ENCODE measurements around the gene DIP2A. TPM values are rescaled to one million over a fixed set of nuclear protein-coding genes. Genes with fewer than 3 reads are reported as not detected.
"Not testable (repeated sequence)": the region's sequence is repeated elsewhere in the genome, so short reads cannot be mapped to it uniquely, and the experiment has no call there.

Gene DIP2A
- total RNA-seq, 1 donor = 26.5 TPM

- no peak overlapping the region for H3K4me3 ChIP-seq (ENCODE audit: low read depth, low read length)
- no peak for TF ChIP-seq CTCF (IDR thresholded peaks at IDR 0.05; ENCODE audit: insufficient read depth, low read length)
- no peak for DNase-seq (ENCODE audit: low read depth)
Measured at GRCh38 chr21:46570631-46571030, 111.9 kb downstream of the DIP2A start.

GRCh38 chr21:46572850-46573249, 114.2 kb downstream of the DIP2A start:
- TF ChIP-seq CTCF (IDR thresholded peaks at IDR 0.05; ENCODE audit: insufficient read depth, low read length) = no peak
- DNase-seq (ENCODE audit: low read depth) = no peak
- no peak overlapping the region for H3K4me3 ChIP-seq (ENCODE audit: low read depth, low read length)

GRCh38 chr21:46577786-46578185, 119.1 kb downstream of the DIP2A start:
- H3K4me3 ChIP-seq (ENCODE audit: low read depth, low read length); DNase-seq (ENCODE audit: low read depth): not testable (repeated sequence)

- H3K4me3 ChIP-seq (ENCODE audit: low read depth, low read length); DNase-seq (ENCODE audit: low read depth): not testable (repeated sequence)
Measured at GRCh38 chr21:46579394-46579793, 120.7 kb downstream of the DIP2A start.

- no peak for DNase-seq (ENCODE audit: low read depth)
- no peak overlapping the region for H3K4me3 ChIP-seq (ENCODE audit: low read depth, low read length)
- no peak for TF ChIP-seq CTCF (IDR thresholded peaks at IDR 0.05; ENCODE audit: insufficient read depth, low read length)
Measured at GRCh38 chr21:46581780-46582307, 123.2 kb downstream of the DIP2A start.

- H3K4me3 ChIP-seq (ENCODE audit: low read depth, low read length) = no peak overlapping the region
- no peak for DNase-seq (ENCODE audit: low read depth)
- no peak for TF ChIP-seq CTCF (IDR thresholded peaks at IDR 0.05; ENCODE audit: insufficient read depth, low read length)
Measured at GRCh38 chr21:46585191-46585953, 126.7 kb downstream of the DIP2A start.

- no peak for DNase-seq (ENCODE audit: low read depth)
Measured at GRCh38 chr21:46594276-46594675, 135.6 kb downstream of the DIP2A start.

More at GRCh38 chr21:46594276-46594675, 135.6 kb downstream of the DIP2A start:
- no peak overlapping the region for H3K4me3 ChIP-seq (ENCODE audit: low read depth, low read length)
- TF ChIP-seq CTCF (IDR thresholded peaks at IDR 0.05; ENCODE audit: insufficient read depth, low read length) = no peak

All from fibroblast of the aortic adventitia (primary cell).